ENCODE results near the gene NAA35. TPM values are rescaled to one million over a fixed set of nuclear protein-coding genes. Genes with fewer than 3 reads are reported as not detected.

NAA35 gene
- total and polyA plus RNA-seq, 9 of the 15 experiments (the other 6 are each of a cell fraction or from before 2014, with no cell fraction given) = 17.7 to 43.9 (median 29.0) TPM

DNA sequence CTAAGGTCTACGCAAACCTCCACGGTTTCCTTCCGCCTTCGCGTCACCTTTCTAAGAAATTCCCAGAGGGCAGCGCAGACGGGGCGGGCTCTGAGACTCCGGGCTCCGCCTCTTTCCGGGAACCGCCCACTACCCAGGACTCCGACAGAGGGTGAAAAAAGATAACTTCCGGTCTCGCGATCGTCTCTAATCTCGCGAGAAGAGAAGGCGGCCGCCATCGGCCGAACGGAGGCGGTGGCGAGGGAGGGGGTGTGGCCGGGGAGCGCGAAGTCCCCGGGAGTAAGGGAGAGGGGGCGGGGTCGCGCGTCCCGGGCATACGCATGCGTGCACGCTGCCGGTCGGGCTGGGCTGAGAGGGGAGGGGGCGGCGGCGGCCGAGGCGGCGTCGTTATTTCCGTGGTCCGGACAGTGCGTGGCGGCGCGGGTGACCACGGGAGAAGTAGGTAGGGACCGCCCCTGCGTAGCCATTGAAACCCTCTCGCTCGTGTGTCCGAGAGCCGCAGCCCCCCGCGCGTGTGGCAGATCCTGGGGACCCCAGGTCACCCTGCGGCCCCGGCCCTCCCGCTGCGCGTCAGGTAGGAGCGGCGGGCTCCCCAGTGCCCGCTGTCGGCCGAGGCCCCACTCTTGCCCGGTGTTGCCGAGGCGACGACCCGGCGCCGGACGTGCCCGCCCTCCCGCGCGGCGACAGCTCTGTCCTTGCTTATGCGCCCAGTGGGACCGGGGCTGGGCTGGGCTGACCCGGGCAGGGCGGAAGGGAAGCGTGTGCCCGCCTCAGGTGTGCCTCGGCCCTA is at the start of gene NAA35 (continued):
- no peak for TF ChIP-seq JUN (IDR thresholded peaks at IDR 0.05; ENCODE audit: borderline replicate concordance, low read depth, low read length)
- TF ChIP-seq JUN (CRISPR knock-in tag; IDR thresholded peaks at IDR 0.05; ENCODE audit: borderline replicate concordance) = no peak
- peak; percentile 94 for TF ChIP-seq ELF1 (tag; IDR thresholded peaks at IDR 0.05)
- no peak for TF ChIP-seq GATA2 (CRISPR knock-in tag; IDR thresholded peaks at IDR 0.05)
- TF ChIP-seq KAT7 (CRISPR knock-in tag; IDR thresholded peaks at IDR 0.05; ENCODE audit: borderline replicate concordance) = 0 out of 2 replicates have a peak, but pooled peaks have one; percentile 56
- no peak for TF ChIP-seq SMAD2 (IDR thresholded peaks at IDR 0.05; ENCODE audit: low read depth, low read length)
- no peak for TF ChIP-seq NFE2 (IDR thresholded peaks at IDR 0.05; ENCODE audit: low read depth)
- no peak for TF ChIP-seq TCF7 (IDR thresholded peaks at IDR 0.05; ENCODE audit: borderline replicate concordance)
- TF ChIP-seq USF1 (CRISPR knock-in tag; IDR thresholded peaks at IDR 0.05) = no peak
- TF ChIP-seq FOXA3 (CRISPR knock-in tag; conservative IDR thresholded peaks at IDR 0.05 in 1 of 2, IDR thresholded peaks at IDR 0.05 in 1 of 2) = no peak
- TF ChIP-seq PHF8 (IDR thresholded peaks at IDR 0.05; ENCODE audit: borderline replicate concordance, low read length) = peak; percentile 80; the same call in 1 of the 2 replicates
- TF ChIP-seq HDGF (IDR thresholded peaks at IDR 0.05) = no peak
- TF ChIP-seq C11orf30 (IDR thresholded peaks at IDR 0.05; ENCODE audit: low read depth) = no peak
- TF ChIP-seq IRF2 (CRISPR knock-in tag; IDR thresholded peaks at IDR 0.05) = no peak
- TF ChIP-seq, protein P1, sequence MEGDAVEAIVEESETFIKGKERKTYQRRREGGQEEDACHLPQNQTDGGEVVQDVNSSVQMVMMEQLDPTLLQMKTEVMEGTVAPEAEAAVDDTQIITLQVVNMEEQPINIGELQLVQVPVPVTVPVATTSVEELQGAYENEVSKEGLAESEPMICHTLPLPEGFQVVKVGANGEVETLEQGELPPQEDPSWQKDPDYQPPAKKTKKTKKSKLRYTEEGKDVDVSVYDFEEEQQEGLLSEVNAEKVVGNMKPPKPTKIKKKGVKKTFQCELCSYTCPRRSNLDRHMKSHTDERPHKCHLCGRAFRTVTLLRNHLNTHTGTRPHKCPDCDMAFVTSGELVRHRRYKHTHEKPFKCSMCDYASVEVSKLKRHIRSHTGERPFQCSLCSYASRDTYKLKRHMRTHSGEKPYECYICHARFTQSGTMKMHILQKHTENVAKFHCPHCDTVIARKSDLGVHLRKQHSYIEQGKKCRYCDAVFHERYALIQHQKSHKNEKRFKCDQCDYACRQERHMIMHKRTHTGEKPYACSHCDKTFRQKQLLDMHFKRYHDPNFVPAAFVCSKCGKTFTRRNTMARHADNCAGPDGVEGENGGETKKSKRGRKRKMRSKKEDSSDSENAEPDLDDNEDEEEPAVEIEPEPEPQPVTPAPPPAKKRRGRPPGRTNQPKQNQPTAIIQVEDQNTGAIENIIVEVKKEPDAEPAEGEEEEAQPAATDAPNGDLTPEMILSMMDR (IDR thresholded peaks at IDR 0.05 in 2 of 3, conservative IDR thresholded peaks at IDR 0.05 in 1 of 3; ENCODE audit: insufficient read depth in 2 of 3, low read depth in 1 of 3, low read length in 3 of 3) = peak in 1 of 3 experiments; percentile 33; a peak in 2 of 6 replicates
- no peak for TF ChIP-seq FOXJ3 (CRISPR knock-in tag; IDR thresholded peaks at IDR 0.05)
- TF ChIP-seq SRSF3 (IDR thresholded peaks at IDR 0.05; ENCODE audit: insufficient read depth, low read length) = no peak
- no peak for TF ChIP-seq POLR3G (IDR thresholded peaks at IDR 0.05; ENCODE audit: extremely low read depth, insufficient read length, insufficient replicate concordance)
- TF ChIP-seq CBFA2T3 (IDR thresholded peaks at IDR 0.05) = no peak
- 0 out of 2 replicates have a peak, but pooled peaks have one; percentile 31 for TF ChIP-seq ZNF282 (CRISPR knock-in tag; IDR thresholded peaks at IDR 0.05)
- TF ChIP-seq XRCC3 (IDR thresholded peaks at IDR 0.05) = no peak
- TF ChIP-seq POLR2AphosphoS5 (IDR thresholded peaks at IDR 0.05; ENCODE audit: control insufficient read depth, insufficient read depth, low read depth, low read length) = no peak; the same call in 1 of the 2 replicates
- TF ChIP-seq, protein P2, sequence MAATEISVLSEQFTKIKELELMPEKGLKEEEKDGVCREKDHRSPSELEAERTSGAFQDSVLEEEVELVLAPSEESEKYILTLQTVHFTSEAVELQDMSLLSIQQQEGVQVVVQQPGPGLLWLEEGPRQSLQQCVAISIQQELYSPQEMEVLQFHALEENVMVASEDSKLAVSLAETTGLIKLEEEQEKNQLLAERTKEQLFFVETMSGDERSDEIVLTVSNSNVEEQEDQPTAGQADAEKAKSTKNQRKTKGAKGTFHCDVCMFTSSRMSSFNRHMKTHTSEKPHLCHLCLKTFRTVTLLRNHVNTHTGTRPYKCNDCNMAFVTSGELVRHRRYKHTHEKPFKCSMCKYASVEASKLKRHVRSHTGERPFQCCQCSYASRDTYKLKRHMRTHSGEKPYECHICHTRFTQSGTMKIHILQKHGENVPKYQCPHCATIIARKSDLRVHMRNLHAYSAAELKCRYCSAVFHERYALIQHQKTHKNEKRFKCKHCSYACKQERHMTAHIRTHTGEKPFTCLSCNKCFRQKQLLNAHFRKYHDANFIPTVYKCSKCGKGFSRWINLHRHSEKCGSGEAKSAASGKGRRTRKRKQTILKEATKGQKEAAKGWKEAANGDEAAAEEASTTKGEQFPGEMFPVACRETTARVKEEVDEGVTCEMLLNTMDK (IDR thresholded peaks at IDR 0.05; ENCODE audit: borderline replicate concordance, insufficient read depth, low read depth, low read length, poor library complexity, severe bottlenecking) = no peak
